Adrenal gland (tissue), 5 donors: ENCODE measurements around the gene POLR2A.

Experiments used
- POLR2A ChIP-seq, 2 donors: fragments of 450-650 bp; IDR thresholded peaks; one replicate each; pipeline ENCODE4 v1.6.1; 2017; ENCODE audit warnings: antibody characterized with exemption in 2 of 2, mild to moderate bottlenecking in 2 of 2, moderate library complexity in 1 of 2
- TF ChIP-seq, protein P1 (sequence below), 6 experiments: fragments of 450-650 bp in 4 of 6; fragments of 200-600 bp in 2 of 6; sonication (generic) in 1 of 6; IDR thresholded peaks; 1 replicate in 5 of 6; 2 replicates in 1 of 6; pipeline versions ENCODE4 v1.5.1 to v1.8.0; 2016 to 2021; ENCODE audit warnings: antibody characterized with exemption in 6 of 6, mild to moderate bottlenecking in 2 of 6, moderate library complexity in 1 of 6
- donor health status: DM: no; HTN: no; CAD: no.

GRCh38 chr17:7441266-7441665, 42.9 kb upstream of the POLR2A start:
- TF ChIP-seq, protein P1, sequence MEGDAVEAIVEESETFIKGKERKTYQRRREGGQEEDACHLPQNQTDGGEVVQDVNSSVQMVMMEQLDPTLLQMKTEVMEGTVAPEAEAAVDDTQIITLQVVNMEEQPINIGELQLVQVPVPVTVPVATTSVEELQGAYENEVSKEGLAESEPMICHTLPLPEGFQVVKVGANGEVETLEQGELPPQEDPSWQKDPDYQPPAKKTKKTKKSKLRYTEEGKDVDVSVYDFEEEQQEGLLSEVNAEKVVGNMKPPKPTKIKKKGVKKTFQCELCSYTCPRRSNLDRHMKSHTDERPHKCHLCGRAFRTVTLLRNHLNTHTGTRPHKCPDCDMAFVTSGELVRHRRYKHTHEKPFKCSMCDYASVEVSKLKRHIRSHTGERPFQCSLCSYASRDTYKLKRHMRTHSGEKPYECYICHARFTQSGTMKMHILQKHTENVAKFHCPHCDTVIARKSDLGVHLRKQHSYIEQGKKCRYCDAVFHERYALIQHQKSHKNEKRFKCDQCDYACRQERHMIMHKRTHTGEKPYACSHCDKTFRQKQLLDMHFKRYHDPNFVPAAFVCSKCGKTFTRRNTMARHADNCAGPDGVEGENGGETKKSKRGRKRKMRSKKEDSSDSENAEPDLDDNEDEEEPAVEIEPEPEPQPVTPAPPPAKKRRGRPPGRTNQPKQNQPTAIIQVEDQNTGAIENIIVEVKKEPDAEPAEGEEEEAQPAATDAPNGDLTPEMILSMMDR (IDR thresholded peaks at IDR 0.05): no peak
- peak in 1 of 2 donors; percentile 24 for TF ChIP-seq POLR2A (IDR thresholded peaks at IDR 0.05)
